ENCODE data around the gene TOX2. TPM values are rescaled to one million over a fixed set of nuclear protein-coding genes. Genes with fewer than 3 reads are reported as not detected.
A peak's percentile ranks its signal among the peaks of the same experiment; 100 is the strongest.

The TOX2 gene
- total and polyA plus RNA-seq, 2 of the 4 experiments (the other 2 are of a cell fraction) = 1.3 to 17.5 TPM

GRCh38 chr20:43916881-43917371 lies 2.3 kb downstream of the TOX2 start:
- Histone ChIP-seq H3K4me1 (ENCODE audit: control insufficient read depth, insufficient read depth, low read length) (peaks cover 7% of the 10 kb centered on the region), H3K4me3 (ENCODE audit: insufficient read depth, low read depth, low read length) (peak overlapping the region; percentile 56), H4K5ac (ENCODE audit: low read depth, low read length) (no peak overlapping the region), H3K56ac (ENCODE audit: extremely low read depth, insufficient read depth, low read length) (no peak overlapping the region), H2BK120ac (ENCODE audit: low read depth, low read length) (no peak overlapping the region), H4K20me1 (ENCODE audit: insufficient read depth, low read length) (peaks cover 47% of the 10 kb centered on the region), H3K9ac (ENCODE audit: low read depth, low read length) (peak overlapping the region; percentile 64), H2AK9ac (replicated peaks; ENCODE audit: low read depth, low read length, poor library complexity) (peak overlapping the region; percentile 63), H3K9me3 (ENCODE audit: control insufficient read depth, insufficient read depth, low read length) (peaks cover 8% of the 10 kb centered on the region), H3K9me1 (ENCODE audit: insufficient read depth, low read length) (peaks cover 24% of the 10 kb centered on the region), H3K23ac (ENCODE audit: low read depth, low read length) (no peak overlapping the region), H3K14ac (replicated peaks; ENCODE audit: low read depth, low read length) (no peak overlapping the region; the same call in 1 of the 2 replicates), H3K4ac (ENCODE audit: low read depth, low read length) (peak overlapping the region; percentile 90; the same call in 1 of the 2 replicates), H2AFZ (replicated peaks; ENCODE audit: low read length, poor library complexity) (no peak overlapping the region), H2BK5ac (ENCODE audit: low read depth, low read length, poor library complexity, severe bottlenecking) (no peak overlapping the region), H3K18ac (ENCODE audit: low read depth, low read length) (no peak overlapping the region), H2BK20ac (ENCODE audit: low read depth, low read length) (no peak overlapping the region), H3K4me2 (ENCODE audit: low read depth, low read length) (peak overlapping the region; percentile 89), H4K8ac (ENCODE audit: low read depth in 2 of 2, low read length in 2 of 2) (no peak overlapping the region; a peak in 2 of 4 replicates), H3K27ac (ENCODE audit: insufficient read depth, low read length) (peak overlapping the region; percentile 89; the same call in 1 of the 2 replicates), H2BK15ac (ENCODE audit: low read depth, low read length) (no peak overlapping the region; the same call in 2 of the 3 replicates), H4K91ac (ENCODE audit: insufficient read depth, low read depth, low read length) (peak overlapping the region; percentile 71; the same call in 1 of the 2 replicates), H3K79me1 (ENCODE audit: low read depth in 1 of 2, low read length in 2 of 2) (peaks cover 32 to 65% of the 10 kb centered on the region in 2 experiments), H3K36me3 (ENCODE audit: control insufficient read depth, insufficient read depth, low read length) (no peaks in the 10 kb centered on the region), H3K27me3 (ENCODE audit: control insufficient read depth, insufficient read depth, low read length) (no peaks in the 10 kb centered on the region), H2AK5ac (ENCODE audit: low read depth, low read length) (peak overlapping the region; percentile 96)
- in situ Hi-C loops (cut with MboI; ENCODE audit: low sequenced_read_pairs) (loop anchor here (10.0 kb wide), 1 partner anchor 162 kb away; no protein-coding TSS in a partner anchor), intact Hi-C loops (cut with micrococcal nuclease) (loop anchor here (2.0 to 5.0 kb wide), 2 partner anchors 22 to 165 kb away; no protein-coding TSS in a partner anchor), dilution Hi-C loops (cut with HindIII; ENCODE audit: low sequenced_read_pairs, unreplicated experiment) (no loop called here)
- TF ChIP-seq RAD21 (IDR thresholded peaks at IDR 0.05; ENCODE audit: low read length) (no peak), CHD1 (IDR thresholded peaks at IDR 0.05; ENCODE audit: low read depth, low read length) (no peak), MAFK (IDR thresholded peaks at IDR 0.05; ENCODE audit: low read depth, low read length) (peak; percentile 52; the same call in 1 of the 2 replicates)
- TF ChIP-seq, protein P1, sequence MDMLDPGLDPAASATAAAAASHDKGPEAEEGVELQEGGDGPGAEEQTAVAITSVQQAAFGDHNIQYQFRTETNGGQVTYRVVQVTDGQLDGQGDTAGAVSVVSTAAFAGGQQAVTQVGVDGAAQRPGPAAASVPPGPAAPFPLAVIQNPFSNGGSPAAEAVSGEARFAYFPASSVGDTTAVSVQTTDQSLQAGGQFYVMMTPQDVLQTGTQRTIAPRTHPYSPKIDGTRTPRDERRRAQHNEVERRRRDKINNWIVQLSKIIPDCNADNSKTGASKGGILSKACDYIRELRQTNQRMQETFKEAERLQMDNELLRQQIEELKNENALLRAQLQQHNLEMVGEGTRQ (IDR thresholded peaks at IDR 0.05; ENCODE audit: low read depth, low read length) = no peak
- no TSS peak for BruUV-seq (replicated peaks)
- WGBS, 2 experiments (ENCODE audit: extremely low coverage in 2 of 2, insufficient read length in 1 of 2) = 25% methylated on average over 2 of the region's 9 CpGs; no CpG with 5 or more reads in 1 of the 2 experiments
- DNase-seq (peak; percentile 45), ATAC-seq (ENCODE audit: low read depth) (peak; percentile 30)
- ChIA-PET CTCF (interaction anchor here (1.3 kb wide), 1 partner anchor 24 kb away, joined by 4 read pairs; no protein-coding TSS in a partner anchor), POLR2A (ENCODE audit: unreplicated experiment) (no interaction called here)

Data from IMR-90 (cell line).